Endothelial cell of umbilical vein (primary cell): Measurements from ENCODE around the gene ARHGEF25. TPM values are rescaled to one million over a fixed set of nuclear protein-coding genes. Genes with fewer than 3 reads are reported as not detected.

Experiments used
- BruUV-seq: library from RNA; stranded (reverse); fragments of 400-500 nt; replicated peaks from 2 replicates; lab custom pipeline; 2021; lab: Mats Ljungman, UMichigan
- CTCF ChIA-PET: fragments of 300-600, 350-600 bp; sonication (Branson Sonifier 250); formaldehyde crosslinking; loops from one replicate; lab custom pipeline; 2021; ENCODE audit warnings: antibody characterized with exemption, inconsistent platforms; lab: Charles Lee
- POLR2A ChIA-PET: fragments of 300-600, 350-600 bp; sonication (Branson Sonifier 250); formaldehyde crosslinking; loops from one replicate; lab custom pipeline; 2021; ENCODE audit warnings: antibody characterized with exemption, inconsistent platforms; lab: Charles Lee
- DNase-seq: peaks from one replicate; pipeline ENCODE4 v3.0.0-alpha.2; 2011; ENCODE audit warnings: low read depth, low spot score
- FAIRE-seq: peaks from 2 replicates; lab custom pipeline; 2011; peaks lifted over from hg19 to GRCh38; lab: Jason Lieb, UNC
- H2AFZ ChIP-seq: 2 replicates; pipeline ENCODE4 v1.6.0; 2012; ENCODE audit warnings: low read depth, low read length, control low read depth, inconsistent platforms
- H3K27ac ChIP-seq: 2 replicates; pipeline ENCODE4 v1.5.1; 2011; ENCODE audit warnings: low read depth, mild to moderate bottlenecking, control low read depth, low read length, moderate library complexity; ENCODE audit not compliant: insufficient read depth
- H3K27me3 ChIP-seq, 2 experiments: 2 replicates each; pipeline versions ENCODE4 v1.6.0 to v1.6.1; 2011; ENCODE audit warnings: low read length in 2 of 2, mixed read lengths in 1 of 2; ENCODE audit not compliant: control insufficient read depth in 2 of 2, insufficient read depth in 2 of 2
- H3K36me3 ChIP-seq, 2 experiments: 2 replicates in 1 of 2; 3 replicates in 1 of 2; pipeline ENCODE4 v1.5.1; 2011; ENCODE audit warnings: low read length in 2 of 2, mild to moderate bottlenecking in 1 of 2, moderate library complexity in 1 of 2; ENCODE audit not compliant: control insufficient read depth in 2 of 2, insufficient read depth in 2 of 2; ENCODE audit errors: extremely low read depth in 1 of 2
- H3K4me1 ChIP-seq: 3 replicates; pipeline ENCODE4 v1.5.1; 2011; ENCODE audit warnings: mild to moderate bottlenecking, low read length; ENCODE audit not compliant: control insufficient read depth, insufficient read depth; ENCODE audit errors: extremely low read depth
- H3K4me2 ChIP-seq: 2 replicates; pipeline ENCODE4 v1.6.1; 2011; ENCODE audit warnings: low read length, control low read depth, mixed read lengths; ENCODE audit not compliant: insufficient read depth
- H3K4me3 ChIP-seq, 3 experiments: fragments of 200-600 bp in 1 of 3; sonication (generic), shearing (Covaris generic) in 1 of 3; replicated peaks in 1 of 3; 2 replicates each; pipeline ENCODE4 v1.5.1; 2011 to 2016; ENCODE audit warnings: control low read depth in 3 of 3, low read length in 3 of 3, mild to moderate bottlenecking in 2 of 3, inconsistent platforms in 1 of 3, low read depth in 1 of 3, moderate library complexity in 1 of 3; ENCODE audit not compliant: insufficient read depth in 1 of 3
- H3K79me2 ChIP-seq: 2 replicates; pipeline ENCODE4 v1.6.0; 2012; ENCODE audit warnings: low read length, inconsistent platforms; ENCODE audit not compliant: control insufficient read depth, insufficient read depth
- H3K9ac ChIP-seq: replicated peaks from 2 replicates; pipeline ENCODE3; 2011; ENCODE audit warnings: low read length, control low read depth; ENCODE audit not compliant: insufficient read depth; ENCODE audit errors: extremely low read depth
- H3K9me1 ChIP-seq: replicated peaks from 3 replicates; pipeline ENCODE4 v1.6.0; 2011; ENCODE audit warnings: mild to moderate bottlenecking, low read length; ENCODE audit not compliant: control insufficient read depth, insufficient read depth; ENCODE audit errors: extremely low read depth
- H3K9me3 ChIP-seq: replicated peaks from 2 replicates; pipeline ENCODE4 v1.5.1; 2012; ENCODE audit warnings: low read length, inconsistent platforms; ENCODE audit not compliant: control insufficient read depth, insufficient read depth
- H4K20me1 ChIP-seq: replicated peaks from 2 replicates; pipeline ENCODE3; 2011; ENCODE audit warnings: mild to moderate bottlenecking, low read length; ENCODE audit not compliant: control insufficient read depth, insufficient read depth; ENCODE audit errors: extremely low read depth
- EZH2 ChIP-seq: IDR thresholded peaks from 2 replicates; pipeline ENCODE4 v1.6.1; 2012; ENCODE audit warnings: borderline replicate concordance, low read depth, mild to moderate bottlenecking, moderate library complexity, low read length, inconsistent platforms; ENCODE audit not compliant: severe bottlenecking
- FOS ChIP-seq: IDR thresholded peaks from 2 replicates; pipeline ENCODE4 v1.6.1; 2011; ENCODE audit warnings: mild to moderate bottlenecking, low read length, moderate library complexity, borderline replicate concordance; ENCODE audit not compliant: insufficient read depth
- GATA2 ChIP-seq: IDR thresholded peaks from 2 replicates; pipeline ENCODE4 v1.7.0; 2011; ENCODE audit warnings: low read depth, mild to moderate bottlenecking, moderate library complexity, mixed read lengths, low read length; ENCODE audit not compliant: insufficient read length, insufficient read depth
- JUN ChIP-seq: IDR thresholded peaks from 2 replicates; pipeline ENCODE4 v1.6.1; 2011; ENCODE audit warnings: borderline replicate concordance, low read depth; ENCODE audit not compliant: insufficient read length, insufficient read depth
- MYC ChIP-seq: IDR thresholded peaks from one replicate; pipeline ENCODE4 v1.6.1; 2011; ENCODE audit warnings: mild to moderate bottlenecking, low read depth, low read length
- POLR2A ChIP-seq: IDR thresholded peaks from 2 replicates; pipeline ENCODE4 v1.6.1; 2012; ENCODE audit warnings: low read depth, mild to moderate bottlenecking, control low read depth, low read length
- POLR2AphosphoS5 ChIP-seq: IDR thresholded peaks from 2 replicates; pipeline ENCODE4 v1.6.1; 2012; ENCODE audit warnings: low read depth, mild to moderate bottlenecking, control low read depth, low read length, moderate library complexity; ENCODE audit not compliant: insufficient read depth
- dilution Hi-C: fragments of 300-500 bp; cut with MboI; formaldehyde crosslinking; loops from one replicate; pipeline ENCODE4 v1.15.0; 2019; ENCODE audit warnings: low sequenced_read_pairs; ENCODE audit not compliant: extremely low pct_ligation_motif_present
- intact Hi-C: fragments of 100-400 bp; cut with micrococcal nuclease; formaldehyde crosslinking; loops from one replicate; pipeline ENCODE4 v1.10.0; 2022
- polyA plus RNA-seq, 4 experiments: library from polyadenylated mRNA; depleted of rRNA in 3 of 4; stranded (reverse) in 3 of 4; unstranded in 1 of 4; fragments of >200 nt; gene quantifications; 2 replicates each; pipeline versions ENCODE4 v1.2.1 to v1.2.3, GENCODE V29; 2011 to 2012; ENCODE audit warnings: missing spikeins in 1 of 4
- total RNA-seq: library from RNA; stranded (reverse); gene quantifications from 2 replicates; pipeline ENCODE4 v1.2.3, GENCODE V29; 2021
- TF ChIP-seq, protein P1 (sequence below): IDR thresholded peaks from 2 replicates; pipeline ENCODE4 v1.6.1; 2011; ENCODE audit not compliant: insufficient read depth, insufficient read length
- TF ChIP-seq, protein P2 (sequence below), 2 donors: IDR thresholded peaks; 1 replicate in 1 of 2; 2 replicates in 1 of 2; pipeline ENCODE4 v1.5.1; 2011; ENCODE audit warnings: low read length in 2 of 2, mild to moderate bottlenecking in 2 of 2, moderate library complexity in 2 of 2, control low read depth in 1 of 2, inconsistent platforms in 1 of 2, low read depth in 1 of 2; ENCODE audit not compliant: insufficient read depth in 1 of 2; ENCODE audit errors: extremely low read depth in 1 of 2

The ARHGEF25 gene
- total and polyA plus RNA-seq, 2 donors (not counting 3 experiments of a cell fraction or from before 2014, with no cell fraction given): 4.7 to 7.4 TPM

DNA sequence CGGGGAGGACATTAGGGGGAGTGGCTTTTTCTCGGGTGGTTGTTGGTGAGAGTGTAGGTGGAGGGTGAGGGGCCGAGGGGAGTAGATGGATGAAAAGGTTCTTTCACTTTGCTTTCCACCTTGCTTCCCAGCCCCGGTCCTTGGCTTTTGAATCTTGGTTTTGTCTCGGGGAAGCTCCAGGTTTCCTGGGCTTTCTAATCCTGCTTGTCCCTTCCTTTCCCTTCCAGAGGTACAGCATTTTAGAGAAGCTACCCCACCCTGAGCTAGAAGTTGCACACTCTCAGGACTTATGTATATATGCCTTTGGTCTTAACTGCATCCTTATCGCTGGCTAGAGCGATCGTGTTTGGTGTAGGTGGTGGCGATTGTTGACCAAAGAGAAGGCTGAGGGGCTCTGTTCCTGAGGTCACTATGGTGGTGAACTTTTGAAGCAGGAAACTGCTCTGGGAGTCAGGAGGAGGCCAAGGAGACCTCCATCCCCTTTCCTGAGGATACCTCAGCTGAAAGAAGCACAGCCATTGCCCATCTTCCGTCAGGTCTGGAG lies 19.4 kb upstream of the ARHGEF25 start:
- POLR2A ChIA-PET: interaction anchor here (0.9 kb wide), 1 partner anchor 28 kb away, joined by 6 read pairs; no protein-coding TSS in a partner anchor
- no peaks in the 10 kb centered on the region for H3K79me2 ChIP-seq
- TF ChIP-seq, protein P1, sequence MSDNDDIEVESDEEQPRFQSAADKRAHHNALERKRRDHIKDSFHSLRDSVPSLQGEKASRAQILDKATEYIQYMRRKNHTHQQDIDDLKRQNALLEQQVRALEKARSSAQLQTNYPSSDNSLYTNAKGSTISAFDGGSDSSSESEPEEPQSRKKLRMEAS: no peak
- TF ChIP-seq FOS (no peak), GATA2 (no peak), JUN (no peak), EZH2 (no peak), POLR2AphosphoS5 (no peak), MYC (no peak), POLR2A (no peak)
- TF ChIP-seq, protein P2, sequence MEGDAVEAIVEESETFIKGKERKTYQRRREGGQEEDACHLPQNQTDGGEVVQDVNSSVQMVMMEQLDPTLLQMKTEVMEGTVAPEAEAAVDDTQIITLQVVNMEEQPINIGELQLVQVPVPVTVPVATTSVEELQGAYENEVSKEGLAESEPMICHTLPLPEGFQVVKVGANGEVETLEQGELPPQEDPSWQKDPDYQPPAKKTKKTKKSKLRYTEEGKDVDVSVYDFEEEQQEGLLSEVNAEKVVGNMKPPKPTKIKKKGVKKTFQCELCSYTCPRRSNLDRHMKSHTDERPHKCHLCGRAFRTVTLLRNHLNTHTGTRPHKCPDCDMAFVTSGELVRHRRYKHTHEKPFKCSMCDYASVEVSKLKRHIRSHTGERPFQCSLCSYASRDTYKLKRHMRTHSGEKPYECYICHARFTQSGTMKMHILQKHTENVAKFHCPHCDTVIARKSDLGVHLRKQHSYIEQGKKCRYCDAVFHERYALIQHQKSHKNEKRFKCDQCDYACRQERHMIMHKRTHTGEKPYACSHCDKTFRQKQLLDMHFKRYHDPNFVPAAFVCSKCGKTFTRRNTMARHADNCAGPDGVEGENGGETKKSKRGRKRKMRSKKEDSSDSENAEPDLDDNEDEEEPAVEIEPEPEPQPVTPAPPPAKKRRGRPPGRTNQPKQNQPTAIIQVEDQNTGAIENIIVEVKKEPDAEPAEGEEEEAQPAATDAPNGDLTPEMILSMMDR (IDR thresholded peaks at IDR 0.05; ENCODE audit: extremely low read depth in 1 of 2, insufficient read depth in 1 of 2, low read depth in 1 of 2, low read length in 2 of 2): no peak

More for the DNA sequence above, 19.4 kb upstream of the ARHGEF25 start:
- dilution Hi-C loops (no loop called here), intact Hi-C loops (loop anchor here (1.0 to 2.0 kb wide), 2 partner anchors 11 to 19 kb away; partner anchors contain the start of gene ARHGEF25)
- Histone ChIP-seq H3K4me3 (peak overlapping the region in 2 of 3 experiments; percentile 60 to 83), H3K27ac (no peak overlapping the region), H3K27me3 (peaks cover 6 to 10% of the 10 kb centered on the region in 2 experiments), H3K9me3 (no peaks in the 10 kb centered on the region), H2AFZ (peak overlapping the region; percentile 90), H3K9ac (no peak overlapping the region), H3K4me2 (peak overlapping the region; percentile 69), H3K36me3 (no peaks in the 10 kb centered on the region), H3K4me1 (peaks cover 5% of the 10 kb centered on the region), H4K20me1 (no peaks in the 10 kb centered on the region), H3K9me1 (no peaks in the 10 kb centered on the region)
- CTCF ChIA-PET: interaction anchor here (0.8 to 3.3 kb wide), 7 partner anchors 9 to 102 kb away, joined by 3 to 63 read pairs (median 4); partner anchors contain the start of genes ARHGEF25, B4GALNT1 and OS9
- FAIRE-seq (no peak), DNase-seq (no peak)
- TSS peak; percentile 18 for BruUV-seq
